ENCODE measurements around the gene CELF5. TPM values are rescaled to one million over a fixed set of nuclear protein-coding genes. Genes with fewer than 3 reads are reported as not detected.
A peak's percentile ranks its signal among the peaks of the same experiment; 100 is the strongest.
"Not testable (repeated sequence)": the region's sequence is repeated elsewhere in the genome, so short reads cannot be mapped to it uniquely, and the experiment has no call there.

Gene CELF5
- total RNA-seq, 2 experiments from 2014 or later: 0.14 TPM; not detected in 1

DNA sequence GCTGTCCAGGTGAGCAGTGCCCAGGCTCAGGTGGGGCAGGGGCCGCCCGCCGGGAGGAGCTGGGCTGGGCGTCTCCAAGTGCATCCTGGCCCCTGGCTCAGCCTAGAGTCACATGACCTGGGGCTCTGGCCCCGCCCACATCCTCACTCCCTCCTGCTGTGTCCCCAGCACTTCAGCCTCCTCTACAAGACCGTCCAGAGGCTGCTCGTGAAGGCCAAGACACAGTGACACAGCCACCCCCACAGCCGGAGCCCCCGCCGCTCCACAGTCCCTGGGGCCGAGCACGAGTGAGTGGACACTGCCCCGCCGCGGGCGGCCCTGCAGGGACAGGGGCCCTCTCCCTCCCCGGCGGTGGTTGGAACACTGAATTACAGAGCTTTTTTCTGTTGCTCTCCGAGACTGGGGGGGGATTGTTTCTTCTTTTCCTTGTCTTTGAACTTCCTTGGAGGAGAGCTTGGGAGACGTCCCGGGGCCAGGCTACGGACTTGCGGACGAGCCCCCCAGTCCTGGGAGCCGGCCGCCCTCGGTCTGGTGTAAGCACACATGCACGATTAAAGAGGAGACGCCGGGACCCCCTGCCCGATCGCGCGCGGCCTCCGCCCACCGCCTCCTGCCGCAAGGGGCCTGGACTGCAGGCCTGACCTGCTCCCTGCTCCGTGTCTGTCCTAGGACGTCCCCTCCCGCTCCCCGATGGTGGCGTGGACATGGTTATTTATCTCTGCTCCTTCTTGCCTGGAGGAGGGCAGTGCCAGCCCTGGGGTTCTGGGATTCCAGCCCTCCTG lies 16.8 kb upstream of the CELF5 start:
- Mint-ChIP-seq H3K4me3 (no peak overlapping the region), H3K27me3 (no peaks in the 10 kb centered on the region), H3K9me3 (no peaks in the 10 kb centered on the region), H3K4me1 (no peaks in the 10 kb centered on the region), H3K36me3 (no peaks in the 10 kb centered on the region), H3K27ac (no peak overlapping the region)
- POLR2A ChIA-PET: interaction anchor here (1.0 kb wide), 1 partner anchor 25 kb away, joined by 3 read pairs; no protein-coding TSS in a partner anchor
- ATAC-seq (ENCODE audit: low read depth): no peak
- no peak for DNase-seq

GRCh38 chr19:3208317-3209207 lies 15.9 kb upstream of the CELF5 start:
- Mint-ChIP-seq H3K9me3 (no peaks in the 10 kb centered on the region), H3K27ac (no peak overlapping the region), H3K4me1 (peaks cover 2% of the 10 kb centered on the region), H3K27me3 (no peaks in the 10 kb centered on the region), H3K4me3 (no peak overlapping the region), H3K36me3 (no peaks in the 10 kb centered on the region)
- ATAC-seq (ENCODE audit: low read depth) (no peak), DNase-seq (no peak)
- POLR2A ChIA-PET: interaction anchor here (1.0 kb wide), 1 partner anchor 25 kb away, joined by 3 read pairs; no protein-coding TSS in a partner anchor

- POLR2A ChIA-PET: no interaction called here
- DNase-seq (peak; percentile 80), ATAC-seq (ENCODE audit: low read depth) (peak; percentile 81)
- Mint-ChIP-seq H3K27me3 (no peaks in the 10 kb centered on the region), H3K4me1 (peaks cover 2% of the 10 kb centered on the region), H3K27ac (no peak overlapping the region), H3K9me3 (no peaks in the 10 kb centered on the region), H3K4me3 (no peak overlapping the region), H3K36me3 (no peaks in the 10 kb centered on the region)
Measured at GRCh38 chr19:3210347-3211017, 14.0 kb upstream of the CELF5 start.

DNA sequence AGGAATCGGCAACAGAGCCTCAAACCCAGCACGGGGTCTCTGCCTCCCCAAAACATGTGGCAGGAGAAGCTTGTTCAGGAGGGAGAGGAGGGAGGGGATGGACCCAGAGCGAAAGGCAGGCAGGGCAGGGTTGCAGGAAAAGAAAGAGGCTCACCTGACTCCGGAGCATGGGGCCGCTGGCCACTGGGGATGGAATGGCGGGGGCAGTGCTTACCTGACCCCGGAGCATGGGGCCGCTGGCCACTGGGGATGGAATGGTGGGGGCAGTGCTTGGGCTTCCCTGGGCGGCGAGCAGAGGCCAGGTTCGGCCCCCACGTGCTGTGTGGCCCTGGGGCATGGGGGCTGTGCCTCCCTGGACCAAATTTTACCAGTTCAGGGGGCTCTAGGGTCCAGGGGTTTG lies 13.3 kb upstream of the CELF5 start:
- H3K4me3 Mint-ChIP-seq: no peak overlapping the region
- DNase-seq: no peak
- H3K27me3 Mint-ChIP-seq: no peaks in the 10 kb centered on the region
- peaks cover 2% of the 10 kb centered on the region for H3K4me1 Mint-ChIP-seq
- no peak for ATAC-seq (ENCODE audit: low read depth)
- no peak overlapping the region for H3K27ac Mint-ChIP-seq
- POLR2A ChIA-PET: no interaction called here
- no peaks in the 10 kb centered on the region for H3K9me3 Mint-ChIP-seq
- no peaks in the 10 kb centered on the region for H3K36me3 Mint-ChIP-seq

GRCh38 chr19:3213159-3213558 lies 11.3 kb upstream of the CELF5 start:
- DNase-seq (no peak), ATAC-seq (ENCODE audit: low read depth) (no peak)
- Mint-ChIP-seq H3K4me3 (no peak overlapping the region), H3K27me3 (no peaks in the 10 kb centered on the region), H3K36me3 (no peaks in the 10 kb centered on the region), H3K9me3 (no peaks in the 10 kb centered on the region), H3K27ac (peak overlapping the region; percentile 47), H3K4me1 (peaks cover 2% of the 10 kb centered on the region)
- POLR2A ChIA-PET: no interaction called here

DNA sequence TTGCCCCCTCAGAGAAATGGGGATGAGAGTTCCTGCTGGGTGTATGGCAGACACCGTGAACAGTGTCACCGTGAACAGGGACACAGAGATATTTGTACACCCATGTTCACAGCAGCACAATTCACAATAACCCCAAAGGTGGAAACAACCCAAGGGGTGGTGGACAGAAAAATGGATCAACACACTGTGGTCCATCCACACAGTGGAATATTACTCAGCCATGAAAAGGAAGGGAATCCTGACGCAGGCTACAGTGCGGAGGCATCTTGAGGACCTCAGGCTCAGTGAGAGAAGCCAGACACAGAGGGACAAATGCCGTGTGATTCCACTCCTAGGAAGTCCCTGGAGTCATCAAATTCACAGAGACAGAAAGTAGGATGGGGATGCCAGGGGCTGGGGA lies 7.6 kb upstream of the CELF5 start:
- POLR2A ChIA-PET: interaction anchor here (0.6 kb wide), 1 partner anchor 262 kb away, joined by 3 read pairs; no protein-coding TSS in a partner anchor
- Mint-ChIP-seq H3K36me3 (no peaks in the 10 kb centered on the region), H3K27ac (no peak overlapping the region), H3K27me3 (peaks cover 2% of the 10 kb centered on the region), H3K4me1 (peaks cover 2% of the 10 kb centered on the region), H3K4me3 (no peak overlapping the region), H3K9me3 (no peaks in the 10 kb centered on the region)
- DNase-seq (no peak), ATAC-seq (ENCODE audit: low read depth) (no peak)

DNA sequence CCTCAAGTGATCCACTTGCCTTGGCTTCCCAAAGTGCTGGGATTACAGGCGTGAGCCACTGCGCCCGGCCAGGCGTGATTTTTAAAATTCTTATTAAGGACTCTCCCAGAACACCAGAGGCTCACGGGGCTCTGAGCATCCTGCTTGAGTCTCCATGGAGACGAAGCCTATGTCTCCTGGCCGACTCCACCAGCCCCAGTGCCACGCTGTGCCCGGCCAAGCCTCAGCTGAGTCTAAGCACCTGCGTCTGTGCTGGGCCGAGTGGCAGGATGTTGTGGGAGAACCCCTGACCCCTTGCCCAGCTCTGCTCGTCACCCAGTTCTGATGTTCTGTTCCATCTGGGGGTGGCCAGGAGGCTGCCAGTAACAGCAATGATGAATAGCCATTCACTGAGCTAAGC lies 3.9 kb upstream of the CELF5 start:
- H3K27ac Mint-ChIP-seq: no peak overlapping the region
- ATAC-seq (ENCODE audit: low read depth): no peak
- H3K27me3 Mint-ChIP-seq: peaks cover 7% of the 10 kb centered on the region
- H3K36me3 Mint-ChIP-seq: no peaks in the 10 kb centered on the region
- H3K4me3 Mint-ChIP-seq: no peak overlapping the region
- no peaks in the 10 kb centered on the region for H3K4me1 Mint-ChIP-seq
- POLR2A ChIA-PET: no interaction called here
- no peak for DNase-seq
- no peaks in the 10 kb centered on the region for H3K9me3 Mint-ChIP-seq

DNA sequence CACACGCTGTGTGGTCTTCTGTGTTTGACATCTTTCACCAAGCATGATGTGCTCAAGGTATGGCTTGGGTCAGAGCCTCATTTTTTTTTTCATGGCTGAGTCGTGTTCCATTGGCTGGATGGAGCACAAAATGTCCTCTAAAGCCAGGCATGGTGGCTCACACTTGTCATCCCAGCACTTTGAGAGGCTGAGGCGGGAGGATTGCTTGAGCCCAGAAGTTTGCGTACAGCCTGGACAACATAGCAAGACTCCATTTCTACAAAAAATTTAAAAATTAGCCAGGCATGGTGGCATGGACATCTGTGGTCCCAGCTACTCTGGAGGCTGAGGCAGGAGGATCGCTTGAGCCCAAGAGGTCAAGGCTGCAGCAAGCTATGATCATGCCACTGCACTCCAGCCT lies 2.9 kb upstream of the CELF5 start:
- POLR2A ChIA-PET; H3K4me1 Mint-ChIP-seq; H3K9me3 Mint-ChIP-seq; DNase-seq; ATAC-seq (ENCODE audit: low read depth); H3K27ac Mint-ChIP-seq; H3K4me3 Mint-ChIP-seq; H3K36me3 Mint-ChIP-seq: not testable (repeated sequence)
- H3K27me3 Mint-ChIP-seq: peaks cover 16% of the 10 kb centered on the region

DNA sequence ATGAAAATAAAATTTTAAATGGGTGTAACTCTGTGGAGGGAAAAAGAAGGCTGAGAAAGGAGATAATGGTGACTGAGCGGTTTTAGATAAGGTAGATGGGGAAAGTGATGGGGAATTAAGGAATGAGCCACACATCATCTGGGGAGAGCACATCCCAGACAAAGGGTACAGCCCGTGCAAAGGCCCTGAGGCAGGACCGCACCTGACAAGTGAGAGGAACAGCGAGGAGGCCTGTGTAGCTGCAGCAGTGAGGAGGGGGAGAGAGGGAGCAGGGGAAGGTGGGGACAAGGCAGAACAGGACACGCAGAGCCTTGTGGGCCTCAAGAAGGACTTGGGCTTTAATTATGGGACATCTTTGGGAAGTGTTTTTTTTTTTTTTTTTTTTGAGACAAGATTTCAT lies 1.8 kb upstream of the CELF5 start:
- Mint-ChIP-seq H3K27ac (no peak overlapping the region), H3K4me3 (no peak overlapping the region), H3K4me1 (no peaks in the 10 kb centered on the region), H3K36me3 (no peaks in the 10 kb centered on the region), H3K9me3 (no peaks in the 10 kb centered on the region), H3K27me3 (peaks cover 25% of the 10 kb centered on the region)
- DNase-seq: no peak
- no peak for ATAC-seq (ENCODE audit: low read depth)
- POLR2A ChIA-PET: no interaction called here

- Mint-ChIP-seq H3K4me1 (no peaks in the 10 kb centered on the region), H3K36me3 (no peaks in the 10 kb centered on the region), H3K4me3 (no peak overlapping the region), H3K9me3 (no peaks in the 10 kb centered on the region), H3K27me3 (peaks cover 31% of the 10 kb centered on the region), H3K27ac (no peak overlapping the region)
- DNase-seq (no peak), ATAC-seq (ENCODE audit: low read depth) (no peak)
- POLR2A ChIA-PET: no interaction called here
Measured at GRCh38 chr19:3225169-3225485, 666 bp downstream of the CELF5 start.

GRCh38 chr19:3225677-3226093 lies 1.2 kb downstream of the CELF5 start:
- no peak for ATAC-seq (ENCODE audit: low read depth)
- no peaks in the 10 kb centered on the region for H3K4me1 Mint-ChIP-seq
- no peak overlapping the region for H3K27ac Mint-ChIP-seq
- H3K36me3 Mint-ChIP-seq: no peaks in the 10 kb centered on the region
- no peak overlapping the region for H3K4me3 Mint-ChIP-seq
- peaks cover 31% of the 10 kb centered on the region for H3K27me3 Mint-ChIP-seq
- no peaks in the 10 kb centered on the region for H3K9me3 Mint-ChIP-seq
- POLR2A ChIA-PET: no interaction called here
- DNase-seq: no peak

DNA sequence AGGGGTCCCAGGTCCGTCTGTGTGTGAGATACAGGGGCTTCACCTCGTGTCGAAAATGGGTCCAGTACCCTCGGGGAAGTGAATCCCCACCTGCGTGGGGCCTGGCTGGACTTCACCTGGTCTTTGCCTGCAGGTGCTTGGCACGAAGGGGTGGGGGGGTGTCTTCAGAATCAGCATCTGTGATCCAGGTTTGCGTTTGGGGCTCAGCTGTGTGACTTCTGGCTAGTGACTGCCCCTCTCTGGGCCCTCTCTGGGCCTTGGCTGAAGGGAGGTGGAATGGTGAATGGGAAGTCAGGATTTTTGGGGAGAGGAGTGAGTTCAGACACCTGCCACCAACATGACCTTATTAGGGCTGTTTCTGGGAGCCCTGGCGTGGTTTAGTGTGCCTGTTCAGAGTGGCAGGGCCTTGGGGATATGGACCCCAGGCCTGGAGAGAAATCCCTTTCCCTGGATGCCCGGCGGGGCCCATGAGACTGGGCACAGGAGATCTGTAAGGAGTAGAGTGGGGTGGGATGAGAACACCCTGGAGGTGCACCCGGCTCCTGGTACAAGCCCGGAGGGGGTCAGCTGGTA lies 2.7 kb downstream of the CELF5 start:
- Mint-ChIP-seq H3K36me3 (no peaks in the 10 kb centered on the region), H3K4me1 (no peaks in the 10 kb centered on the region), H3K27ac (no peak overlapping the region), H3K4me3 (no peak overlapping the region), H3K27me3 (peaks cover 31% of the 10 kb centered on the region), H3K9me3 (no peaks in the 10 kb centered on the region)
- POLR2A ChIA-PET: no interaction called here
- DNase-seq (no peak), ATAC-seq (ENCODE audit: low read depth) (no peak)

DNA sequence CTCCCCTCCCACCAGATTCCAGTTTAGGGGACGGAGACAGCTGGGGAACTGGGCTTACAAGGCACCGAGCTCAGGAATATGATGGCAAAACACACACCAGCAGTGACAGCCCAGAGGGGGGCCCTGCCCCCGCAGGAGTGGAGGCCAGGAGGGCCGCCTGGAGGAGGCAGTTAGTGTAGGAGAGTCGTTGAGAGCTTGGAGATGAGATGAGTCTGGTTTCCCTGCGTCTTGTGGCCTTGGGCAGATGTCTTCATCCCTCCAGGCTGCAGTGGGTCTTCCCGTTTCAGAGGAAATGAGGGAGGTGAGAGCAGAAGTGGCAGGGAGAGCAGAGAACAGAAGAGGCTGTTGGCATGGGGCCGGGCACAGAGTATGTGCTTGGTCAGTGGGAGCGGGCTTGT lies 4.9 kb downstream of the CELF5 start:
- no peaks in the 10 kb centered on the region for H3K9me3 Mint-ChIP-seq
- DNase-seq (no peak), ATAC-seq (ENCODE audit: low read depth) (no peak)
- POLR2A ChIA-PET: no interaction called here
- no peak overlapping the region for H3K4me3 Mint-ChIP-seq
- H3K36me3 Mint-ChIP-seq: no peaks in the 10 kb centered on the region
- no peaks in the 10 kb centered on the region for H3K4me1 Mint-ChIP-seq
- H3K27ac Mint-ChIP-seq: no peak overlapping the region
- H3K27me3 Mint-ChIP-seq: peaks cover 31% of the 10 kb centered on the region

All from activated naive CD8-positive, alpha-beta T cell treated with anti-CD3 and anti-CD28 coated beads, Interleukin-2, amount 10 ng/mL, durations not matched to agents 7 days and 5 days (primary cell).